Caco-2 (cell line): ENCODE data around the gene AP3S2. TPM values are rescaled to one million over a fixed set of nuclear protein-coding genes. Genes with fewer than 3 reads are reported as not detected.

Experiments used
- BruUV-seq: library from RNA; stranded (reverse); fragments of 400-500 nt; replicated peaks from 2 replicates; lab custom pipeline; 2021; lab: Mats Ljungman, UMichigan
- CTCF ChIA-PET: fragments of 300-600 bp; sonication (Branson Sonifier 250); formaldehyde crosslinking; loops from one replicate; lab custom pipeline; 2022; ENCODE audit warnings: antibody characterized with exemption; lab: Charles Lee
- POLR2A ChIA-PET: fragments of 300-600 bp; sonication (Branson Sonifier 250); formaldehyde crosslinking; loops from one replicate; lab custom pipeline; 2022; ENCODE audit warnings: antibody characterized with exemption; lab: Charles Lee
- DNase-seq, 2 experiments: peaks; one replicate each; pipeline versions ENCODE4 v3.0.0 to v3.0.0-alpha.2; 2020 to 2022
- H3K27me3 ChIP-seq: replicated peaks from 2 replicates; pipeline ENCODE4 v1.6.0; 2011; ENCODE audit warnings: low read length; ENCODE audit not compliant: control insufficient read depth, insufficient read depth
- H3K36me3 ChIP-seq: 2 replicates; pipeline ENCODE4 v1.5.1; 2011; ENCODE audit warnings: low read length; ENCODE audit not compliant: control insufficient read depth, insufficient read depth
- H3K4me1 ChIP-seq: fragments of 250-450 bp; sonication (Bioruptor Pico); 2 replicates; pipeline ENCODE4 v1.5.1; 2020; ENCODE audit warnings: mild to moderate bottlenecking
- H3K4me3 ChIP-seq: 2 replicates; pipeline ENCODE4 v1.5.1; 2011; ENCODE audit warnings: low read depth, mild to moderate bottlenecking, control low read depth, low read length
- H3K9me3 ChIP-seq: fragments of 250-450 bp; sonication (Bioruptor Pico); 2 replicates; pipeline ENCODE4 v1.5.1; 2020; ENCODE audit warnings: mild to moderate bottlenecking, moderate library complexity
- H3K27ac Mint-ChIP-seq: one replicate; pipeline ENCODE4 v1.8.0; 2022; ENCODE audit warnings: mixed read lengths; ENCODE audit not compliant: unreplicated experiment
- H3K27me3 Mint-ChIP-seq: one replicate; pipeline ENCODE4 v1.8.0; 2022; ENCODE audit warnings: mixed read lengths; ENCODE audit not compliant: insufficient read depth, unreplicated experiment
- H3K36me3 Mint-ChIP-seq: one replicate; pipeline ENCODE4 v1.8.0; 2022; ENCODE audit warnings: mild to moderate bottlenecking, mixed read lengths; ENCODE audit not compliant: insufficient read depth, unreplicated experiment
- H3K4me1 Mint-ChIP-seq: one replicate; pipeline ENCODE4 v1.8.0; 2022; ENCODE audit warnings: low read depth, mixed read lengths; ENCODE audit not compliant: unreplicated experiment
- H3K4me3 Mint-ChIP-seq: one replicate; pipeline ENCODE4 v1.8.0; 2022; ENCODE audit warnings: mild to moderate bottlenecking, moderate library complexity, mixed read lengths; ENCODE audit not compliant: unreplicated experiment
- H3K9me3 Mint-ChIP-seq: one replicate; pipeline ENCODE4 v1.8.0; 2022; ENCODE audit warnings: mixed read lengths; ENCODE audit not compliant: unreplicated experiment
- CTCF ChIP-seq, 2 experiments: fragments of 200-600 bp in 1 of 2; IDR thresholded peaks; 1 replicate in 1 of 2; 2 replicates in 1 of 2; pipeline versions ENCODE4 v1.5.1 to v1.8.0; 2011 to 2022; ENCODE audit warnings: antibody characterized with exemption in 1 of 2, control low read depth in 1 of 2, inconsistent platforms in 1 of 2, low read depth in 1 of 2, low read length in 1 of 2, mild to moderate bottlenecking in 1 of 2, moderate library complexity in 1 of 2; ENCODE audit not compliant: insufficient read depth in 1 of 2, severe bottlenecking in 1 of 2, unreplicated experiment in 1 of 2
- intact Hi-C: fragments of 100-400 bp; cut with micrococcal nuclease; formaldehyde crosslinking; loops from one replicate; pipeline ENCODE4 v1.10.0; 2022; ENCODE audit not compliant: unreplicated experiment
- total RNA-seq: library from RNA; stranded (reverse); gene quantifications from 2 replicates; pipeline ENCODE4 v1.2.3, GENCODE V29; 2022

AP3S2 gene
- total RNA-seq, 1 experiment from 2014 or later: 28.1 TPM

GRCh38 chr15:89823836-89824606 lies 69.8 kb downstream of the AP3S2 start:
- no peaks in the 10 kb centered on the region for H3K27me3 ChIP-seq
- Mint-ChIP-seq H3K27ac (no peak overlapping the region), H3K9me3 (no peaks in the 10 kb centered on the region), H3K4me3 (no peak overlapping the region), H3K36me3 (no peaks in the 10 kb centered on the region), H3K4me1 (peaks cover 7% of the 10 kb centered on the region), H3K27me3 (no peaks in the 10 kb centered on the region)
- intact Hi-C loops: loop anchor here (10.0 kb wide), 1 partner anchor 59 kb away; no protein-coding TSS in a partner anchor
- ChIA-PET POLR2A (no interaction called here), CTCF (no interaction called here)
- no TSS peak for BruUV-seq
- H3K36me3 ChIP-seq: no peaks in the 10 kb centered on the region
- peaks cover 13% of the 10 kb centered on the region; the same call in 1 of the 2 replicates for H3K4me1 ChIP-seq
- no peaks in the 10 kb centered on the region for H3K9me3 ChIP-seq
- TF ChIP-seq CTCF (IDR thresholded peaks at IDR 0.05; ENCODE audit: insufficient read depth in 1 of 2, low read depth in 1 of 2, low read length in 1 of 2, severe bottlenecking in 1 of 2, unreplicated experiment in 1 of 2): no peak
- DNase-seq: no peak
- H3K4me3 ChIP-seq: no peak overlapping the region

GRCh38 chr15:89822951-89823711 lies 70.7 kb downstream of the AP3S2 start:
- Mint-ChIP-seq H3K27me3 (no peaks in the 10 kb centered on the region), H3K36me3 (no peaks in the 10 kb centered on the region), H3K27ac (no peak overlapping the region), H3K4me3 (no peak overlapping the region), H3K9me3 (no peaks in the 10 kb centered on the region), H3K4me1 (no peaks in the 10 kb centered on the region)
- DNase-seq: no peak
- TF ChIP-seq CTCF (IDR thresholded peaks at IDR 0.05; ENCODE audit: insufficient read depth in 1 of 2, low read depth in 1 of 2, low read length in 1 of 2, severe bottlenecking in 1 of 2, unreplicated experiment in 1 of 2): no peak
- intact Hi-C loops: loop anchor here (10.0 kb wide), 1 partner anchor 58 kb away; no protein-coding TSS in a partner anchor
- ChIA-PET POLR2A (interaction anchor here (0.6 kb wide), 1 partner anchor 62 kb away, joined by 3 read pairs; no protein-coding TSS in a partner anchor), CTCF (interaction anchor here (0.6 kb wide), 1 partner anchor 62 kb away, joined by 3 read pairs; no protein-coding TSS in a partner anchor)
- no peaks in the 10 kb centered on the region for H3K9me3 ChIP-seq
- H3K27me3 ChIP-seq: no peaks in the 10 kb centered on the region
- BruUV-seq: no TSS peak
- H3K4me3 ChIP-seq: no peak overlapping the region
- peaks cover 4% of the 10 kb centered on the region; the same call in 1 of the 2 replicates for H3K4me1 ChIP-seq
- H3K36me3 ChIP-seq: no peaks in the 10 kb centered on the region

GRCh38 chr15:89822611-89822950 lies 71.2 kb downstream of the AP3S2 start:
- Mint-ChIP-seq H3K27me3 (no peaks in the 10 kb centered on the region), H3K36me3 (no peaks in the 10 kb centered on the region), H3K4me1 (no peaks in the 10 kb centered on the region), H3K27ac (no peak overlapping the region), H3K4me3 (no peak overlapping the region), H3K9me3 (no peaks in the 10 kb centered on the region)
- CTCF ChIA-PET: interaction anchor here (0.8 kb wide), 1 partner anchor 20 kb away, joined by 13 read pairs; no protein-coding TSS in a partner anchor
- TF ChIP-seq CTCF (IDR thresholded peaks at IDR 0.05; ENCODE audit: insufficient read depth in 1 of 2, low read depth in 1 of 2, low read length in 1 of 2, severe bottlenecking in 1 of 2, unreplicated experiment in 1 of 2): no peak
- no peaks in the 10 kb centered on the region for H3K9me3 ChIP-seq
- H3K27me3 ChIP-seq: no peaks in the 10 kb centered on the region
- BruUV-seq: no TSS peak
- intact Hi-C loops: loop anchor here (10.0 kb wide), 1 partner anchor 58 kb away; no protein-coding TSS in a partner anchor
- no peak overlapping the region for H3K4me3 ChIP-seq
- no peaks in the 10 kb centered on the region for H3K36me3 ChIP-seq
- POLR2A ChIA-PET: no interaction called here
- DNase-seq: no peak
- H3K4me1 ChIP-seq: no peaks in the 10 kb centered on the region
